Lung (tissue), 12 donors: Measurements from ENCODE around the gene AQP9. TPM values are rescaled to one million over a fixed set of nuclear protein-coding genes. Genes with fewer than 3 reads are reported as not detected.
"Not testable (repeated sequence)": the region's sequence is repeated elsewhere in the genome, so short reads cannot be mapped to it uniquely, and the experiment has no call there.

Experiments used
- ATAC-seq: fragments of 200-7000 bp; cut with Tn5 transposase; one replicate; pipeline ENCODE4 v1.9.1; 2020; ENCODE audit warnings: moderate number of reproducible peaks; ENCODE audit not compliant: insufficient read depth, low FRiP score
- DNase-seq, 3 donors: peaks; one replicate each; pipeline ENCODE4 v3.0.0-alpha.2; 2013 to 2017
- H3K27ac ChIP-seq, 2 donors: one replicate each; pipeline ENCODE4 v1.5.1; 2013; ENCODE audit warnings: mild to moderate bottlenecking in 2 of 2, moderate library complexity in 2 of 2, control low read depth in 1 of 2, inconsistent platforms in 1 of 2, low read depth in 1 of 2, low read length in 1 of 2
- H3K27me3 ChIP-seq, 3 donors: one replicate each; pipeline ENCODE4 v1.5.1; 2013; ENCODE audit warnings: low read length in 2 of 3; ENCODE audit not compliant: control insufficient read depth in 3 of 3, insufficient read depth in 3 of 3
- H3K36me3 ChIP-seq, 4 donors: one replicate each; pipeline ENCODE4 v1.5.1; 2013; ENCODE audit warnings: low read length in 4 of 4, mild to moderate bottlenecking in 1 of 4, moderate library complexity in 1 of 4; ENCODE audit not compliant: control insufficient read depth in 4 of 4, insufficient read depth in 4 of 4
- H3K4me1 ChIP-seq, 5 donors: one replicate each; pipeline ENCODE4 v1.5.1; 2013; ENCODE audit warnings: low read length in 5 of 5, mild to moderate bottlenecking in 2 of 5, moderate library complexity in 1 of 5; ENCODE audit not compliant: control insufficient read depth in 5 of 5, insufficient read depth in 5 of 5
- H3K4me3 ChIP-seq: one replicate; pipeline ENCODE4 v1.5.1; 2013; ENCODE audit warnings: mild to moderate bottlenecking, control low read depth, moderate library complexity
- H3K9ac ChIP-seq, 2 donors: one replicate each; pipeline ENCODE4 v1.5.1; 2013; ENCODE audit warnings: low read length in 2 of 2, control low read depth in 1 of 2; ENCODE audit not compliant: insufficient read depth in 1 of 2
- H3K9me3 ChIP-seq, 4 donors: one replicate each; pipeline ENCODE4 v1.5.1; 2013; ENCODE audit warnings: low read length in 3 of 4, mild to moderate bottlenecking in 1 of 4, moderate library complexity in 1 of 4; ENCODE audit not compliant: control insufficient read depth in 4 of 4, insufficient read depth in 3 of 4
- CTCF ChIP-seq: IDR thresholded peaks from 2 replicates; pipeline ENCODE4 v1.5.1; 2012; ENCODE audit warnings: mild to moderate bottlenecking; ENCODE audit errors: control extremely low read depth, extremely low read depth
- WGBS, 2 donors: extraction: QIAGEN DNeasy Blood & Tissue Kit; methylation state at CpG; one replicate each; pipeline ENCODE4 v1.1.7; 2013; 5-methylcytosine and 5-hydroxymethylcytosine counted together
- polyA plus RNA-seq, 2 donors: library from polyadenylated mRNA; stranded (reverse); fragments of 200-250 nt; gene quantifications; one replicate each; pipeline ENCODE4 v1.2.1, GENCODE V29; 2013
- total RNA-seq, 2 donors: library from RNA; depleted of rRNA in 1 of 2; stranded (reverse); fragments of >200 nt in 1 of 2; gene quantifications; one replicate each; pipeline ENCODE4 v1.2.1, GENCODE V29; 2014 to 2021
- donor health status: control.
- donor health status: control.
- donor health status: Bipolar disorder and iron deficiency.
- donor health status: healthy.
- donor health status: DM: yes; HTN: yes; CAD: no.

Gene AQP9
- total and polyA plus RNA-seq, 4 donors: 6.1 to 329 (median 21.9) TPM

- H3K27ac ChIP-seq, DNase-seq, H3K9ac ChIP-seq, ATAC-seq, H3K4me1 ChIP-seq, H3K4me3 ChIP-seq, H3K27me3 ChIP-seq, H3K36me3 ChIP-seq, H3K9me3 ChIP-seq: not testable (repeated sequence)
- WGBS, 2 donors: 75 to 81% methylated on average over 4 of the region's 4 CpGs
These were observed 71.8 kb downstream of the AQP9 start for GRCh38 chr15:58210031-58210430.

- DNase-seq (peak in 1 of 3 donors; percentile 58), ATAC-seq (no peak)
- Histone ChIP-seq H3K27ac (no peak overlapping the region), H3K9me3 (no peaks in the 10 kb centered on the region), H3K36me3 (no peaks in the 10 kb centered on the region), H3K4me3 (no peak overlapping the region), H3K9ac (no peak overlapping the region), H3K27me3 (no peaks in the 10 kb centered on the region), H3K4me1 (peaks cover 0 to 3% (median 0%) of the 10 kb centered on the region in 5 donors)
- TF ChIP-seq CTCF: peak; percentile 11
- WGBS, 2 donors: 73 to 81% methylated on average over 7 of the region's 7 CpGs
These were observed 74.8 kb downstream of the AQP9 start for GRCh38 chr15:58212909-58213526.

GRCh38 chr15:58213587-58214338 is 75.6 kb downstream of the AQP9 start:
- TF ChIP-seq CTCF: no peak
- Histone ChIP-seq H3K9me3 (no peaks in the 10 kb centered on the region), H3K4me3 (no peak overlapping the region), H3K36me3 (no peaks in the 10 kb centered on the region), H3K27ac (no peak overlapping the region), H3K27me3 (no peaks in the 10 kb centered on the region), H3K9ac (no peak overlapping the region), H3K4me1 (peaks cover 0 to 3% (median 0%) of the 10 kb centered on the region in 5 donors)
- ATAC-seq (no peak), DNase-seq (peak; percentile 21 to 91 (median 81))
- WGBS, 2 donors: 60 to 61% methylated on average over 5 of the region's 5 CpGs

GRCh38 chr15:58214591-58215340 is 76.6 kb downstream of the AQP9 start:
- Histone ChIP-seq H3K4me3 (no peak overlapping the region), H3K27me3 (no peaks in the 10 kb centered on the region), H3K27ac (no peak overlapping the region), H3K36me3 (no peaks in the 10 kb centered on the region), H3K9ac (no peak overlapping the region), H3K9me3 (peaks cover 0 to 3% (median 0%) of the 10 kb centered on the region in 4 donors), H3K4me1 (peaks cover 0 to 3% (median 0%) of the 10 kb centered on the region in 5 donors)
- DNase-seq: no peak
- no peak for ATAC-seq
- no peak for TF ChIP-seq CTCF
- 59 to 64% methylated on average over 11 of the region's 11 CpGs for WGBS, 2 donors
